Measurements from ENCODE around the gene FAM120A.

DNA sequence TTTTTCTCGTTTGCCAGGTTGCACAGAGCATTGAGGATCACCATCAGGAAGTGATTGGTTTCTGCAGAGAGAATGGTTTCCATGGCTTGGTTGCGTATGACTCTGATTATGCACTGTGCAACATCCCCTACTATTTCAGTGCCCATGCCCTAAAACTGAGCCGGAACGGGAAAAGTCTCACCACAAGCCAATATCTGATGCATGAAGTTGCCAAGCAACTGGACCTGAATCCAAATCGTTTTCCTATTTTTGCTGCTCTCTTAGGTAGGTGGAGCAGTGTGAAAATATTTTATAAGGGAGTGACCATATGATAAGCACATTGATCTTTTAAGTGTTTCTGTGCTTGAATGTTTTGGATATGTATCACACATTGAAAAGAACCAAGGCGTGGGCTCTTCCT lies 19.6 kb downstream of the FAM120A start:
- TF ChIP-seq, protein P1, sequence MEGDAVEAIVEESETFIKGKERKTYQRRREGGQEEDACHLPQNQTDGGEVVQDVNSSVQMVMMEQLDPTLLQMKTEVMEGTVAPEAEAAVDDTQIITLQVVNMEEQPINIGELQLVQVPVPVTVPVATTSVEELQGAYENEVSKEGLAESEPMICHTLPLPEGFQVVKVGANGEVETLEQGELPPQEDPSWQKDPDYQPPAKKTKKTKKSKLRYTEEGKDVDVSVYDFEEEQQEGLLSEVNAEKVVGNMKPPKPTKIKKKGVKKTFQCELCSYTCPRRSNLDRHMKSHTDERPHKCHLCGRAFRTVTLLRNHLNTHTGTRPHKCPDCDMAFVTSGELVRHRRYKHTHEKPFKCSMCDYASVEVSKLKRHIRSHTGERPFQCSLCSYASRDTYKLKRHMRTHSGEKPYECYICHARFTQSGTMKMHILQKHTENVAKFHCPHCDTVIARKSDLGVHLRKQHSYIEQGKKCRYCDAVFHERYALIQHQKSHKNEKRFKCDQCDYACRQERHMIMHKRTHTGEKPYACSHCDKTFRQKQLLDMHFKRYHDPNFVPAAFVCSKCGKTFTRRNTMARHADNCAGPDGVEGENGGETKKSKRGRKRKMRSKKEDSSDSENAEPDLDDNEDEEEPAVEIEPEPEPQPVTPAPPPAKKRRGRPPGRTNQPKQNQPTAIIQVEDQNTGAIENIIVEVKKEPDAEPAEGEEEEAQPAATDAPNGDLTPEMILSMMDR (conservative IDR thresholded peaks at IDR 0.05 in 1 of 2, IDR thresholded peaks at IDR 0.05 in 1 of 2; ENCODE audit: low read depth in 1 of 2, low read length in 2 of 2), result no peak
- TF ChIP-seq EZH2 (IDR thresholded peaks at IDR 0.05; ENCODE audit: low read length, missing control alignments), result no peak

All from fibroblast of lung (primary cell).